GM18508 (cell line): ENCODE results near the gene CD3E.

ENCODE experiments used
- ATAC-seq: cut with Tn5 transposase; IDR thresholded peaks from one replicate; pipeline ENCODE4 v1.9.1; 2021; ENCODE audit warnings: moderate number of reproducible peaks; ENCODE audit not compliant: insufficient read depth, unreplicated experiment

The CD3E gene

GRCh38 chr11:118320515-118320914 lies 16.0 kb downstream of the CD3E start:
- ATAC-seq = no peak

- no peak for ATAC-seq
These were observed 17.0 kb downstream of the CD3E start for GRCh38 chr11:118321386-118322082.

- ATAC-seq = no peak
These were observed 18.2 kb downstream of the CD3E start for GRCh38 chr11:118322721-118323120.

- no peak for ATAC-seq
These were observed 20.8 kb downstream of the CD3E start for GRCh38 chr11:118325283-118325682.

- ATAC-seq = no peak
These were observed 24.2 kb downstream of the CD3E start for GRCh38 chr11:118328745-118329144.

GRCh38 chr11:118334745-118335144 lies 30.2 kb downstream of the CD3E start:
- ATAC-seq = no peak

- no peak for ATAC-seq
These were observed 34.1 kb downstream of the CD3E start for GRCh38 chr11:118338637-118339061.

GRCh38 chr11:118339281-118339961 lies 34.9 kb downstream of the CD3E start:
- ATAC-seq = no peak

GRCh38 chr11:118340449-118340848 lies 35.9 kb downstream of the CD3E start:
- no peak for ATAC-seq

- ATAC-seq = no peak
These were observed 36.7 kb downstream of the CD3E start for GRCh38 chr11:118341261-118341660.

GRCh38 chr11:118341815-118342489 lies 37.4 kb downstream of the CD3E start:
- no peak for ATAC-seq

- no peak for ATAC-seq
These were observed 38.1 kb downstream of the CD3E start, which contains the start of gene CD3D for GRCh38 chr11:118342503-118343161. Gene CD3D (minus strand): TSS chr11:118342705. CDS start chr11:118342607, 98 bp downstream.

- no peak for ATAC-seq
These were observed 38.7 kb downstream of the CD3E start for GRCh38 chr11:118343248-118343647.

GRCh38 chr11:118343981-118344515 lies 39.5 kb downstream of the CD3E start, which contains the start of gene CD3G:
Gene CD3G (plus strand): TSS chr11:118344344. CDS start chr11:118344424, 80 bp downstream.
- no peak for ATAC-seq

- no peak for ATAC-seq
These were observed 44.9 kb downstream of the CD3E start for GRCh38 chr11:118349475-118349874.

- ATAC-seq = no peak
These were observed 48.7 kb downstream of the CD3E start for GRCh38 chr11:118353084-118353710.

GRCh38 chr11:118358071-118358470 lies 53.5 kb downstream of the CD3E start:
- no peak for ATAC-seq

- ATAC-seq = no peak
These were observed 54.9 kb downstream of the CD3E start, which contains the start of gene UBE4A for GRCh38 chr11:118359295-118359958. Gene UBE4A (plus strand): TSS chr11:118359600. CDS start chr11:118365081, 5,481 bp downstream.

GRCh38 chr11:118364956-118365615 lies 60.6 kb downstream of the CD3E start:
- ATAC-seq = no peak
